Panc1 (cell line): Measurements from ENCODE around the gene COL23A1. TPM values are rescaled to one million over a fixed set of nuclear protein-coding genes. Genes with fewer than 3 reads are reported as not detected.

Source experiments
- ATAC-seq: fragments of 200-7000 bp; cut with Tn5 transposase; 2 replicates; pipeline ENCODE4 v1.9.1; 2020; ENCODE audit warnings: mild to moderate bottlenecking, moderate library complexity
- BruUV-seq: library from RNA; stranded (reverse); fragments of 400-500 nt; replicated peaks from 2 replicates; lab custom pipeline; 2021; lab: Mats Ljungman, UMichigan
- CTCF ChIA-PET: fragments of 300-600 bp; sonication (Branson Sonifier 250); formaldehyde crosslinking; loops from one replicate; lab custom pipeline; 2022; ENCODE audit warnings: antibody characterized with exemption; lab: Charles Lee
- POLR2A ChIA-PET: fragments of 300-600 bp; sonication (Branson Sonifier 250); formaldehyde crosslinking; loops from one replicate; lab custom pipeline; 2022; ENCODE audit warnings: antibody characterized with exemption; lab: Charles Lee
- DNase-seq: peaks from one replicate; pipeline ENCODE4 v3.0.0-alpha.2; 2010; ENCODE audit warnings: low read depth, low spot score
- H3K27ac ChIP-seq: 2 replicates; pipeline ENCODE4 v1.5.1; 2011; ENCODE audit warnings: mild to moderate bottlenecking, low read length, inconsistent platforms
- H3K27me3 ChIP-seq: fragments of 200-500 bp; sonication (Bioruptor generic); 2 replicates; pipeline ENCODE4 v1.6.0; 2014; ENCODE audit warnings: low read length, inconsistent platforms; ENCODE audit not compliant: control insufficient read depth, insufficient read depth
- H3K36me3 ChIP-seq: fragments of 200-500 bp; sonication (Bioruptor generic); 2 replicates; pipeline ENCODE4 v1.5.1; 2014; ENCODE audit warnings: inconsistent platforms, mild to moderate bottlenecking, low read length, moderate library complexity; ENCODE audit not compliant: control insufficient read depth, insufficient read depth
- H3K4me1 ChIP-seq: 2 replicates; pipeline ENCODE4 v1.5.1; 2011; ENCODE audit warnings: inconsistent platforms, mild to moderate bottlenecking, low read length, moderate library complexity; ENCODE audit not compliant: control insufficient read depth, insufficient read depth
- H3K4me3 ChIP-seq, 2 experiments: 2 replicates each; pipeline ENCODE4 v1.5.1; 2011 to 2012; ENCODE audit warnings: low read depth in 2 of 2, low read length in 2 of 2, mild to moderate bottlenecking in 2 of 2, inconsistent platforms in 1 of 2, moderate library complexity in 1 of 2
- H3K9me3 ChIP-seq: fragments of 200-500 bp; sonication (Bioruptor generic); 2 replicates; pipeline ENCODE4 v1.5.1; 2014; ENCODE audit warnings: low read depth, mild to moderate bottlenecking, inconsistent platforms, low read length, moderate library complexity; ENCODE audit not compliant: control insufficient read depth, insufficient read depth
- POLR2AphosphoS5 ChIP-seq: IDR thresholded peaks from 2 replicates; pipeline ENCODE4 v1.6.1; 2012; ENCODE audit warnings: mild to moderate bottlenecking, low read depth, low read length, moderate library complexity
- REST ChIP-seq, 2 experiments: IDR thresholded peaks; 2 replicates each; pipeline ENCODE4 v1.6.1; 2011 to 2012; ENCODE audit warnings: low read depth in 2 of 2, control low read depth in 1 of 2, low read length in 1 of 2, mild to moderate bottlenecking in 1 of 2, moderate library complexity in 1 of 2; ENCODE audit not compliant: insufficient read depth in 1 of 2
- SIN3A ChIP-seq: IDR thresholded peaks from 2 replicates; pipeline ENCODE4 v1.6.1; 2012; ENCODE audit warnings: low read depth, mild to moderate bottlenecking, low read length, moderate library complexity, borderline replicate concordance; ENCODE audit not compliant: insufficient read depth
- TCF7L2 ChIP-seq: IDR thresholded peaks from 2 replicates; pipeline ENCODE4 v1.6.1; 2011; ENCODE audit warnings: mild to moderate bottlenecking, low read depth, low read length, inconsistent platforms
- in situ Hi-C: cut with HindIII; loops from 2 replicates; pipeline ENCODE4 v1.10.0; 2016; ENCODE audit warnings: low sequenced_read_pairs, low pct_unique_long_range_greater_than_20kb
- intact Hi-C: fragments of 100-400 bp; cut with micrococcal nuclease; formaldehyde crosslinking; loops from one replicate; pipeline ENCODE4 v1.10.0; 2022; ENCODE audit not compliant: unreplicated experiment
- total RNA-seq: library from RNA; stranded (reverse); gene quantifications from one replicate; pipeline ENCODE4 v1.2.1, GENCODE V29; 2021; ENCODE audit not compliant: unreplicated experiment
- TF ChIP-seq, protein P1 (sequence below): fragments of 450-650 bp; IDR thresholded peaks from 2 replicates; pipeline ENCODE4 v1.5.1; 2017; ENCODE audit warnings: mild to moderate bottlenecking

Gene COL23A1
- total RNA-seq, 1 experiment from 2014 or later = 0.05 TPM

DNA sequence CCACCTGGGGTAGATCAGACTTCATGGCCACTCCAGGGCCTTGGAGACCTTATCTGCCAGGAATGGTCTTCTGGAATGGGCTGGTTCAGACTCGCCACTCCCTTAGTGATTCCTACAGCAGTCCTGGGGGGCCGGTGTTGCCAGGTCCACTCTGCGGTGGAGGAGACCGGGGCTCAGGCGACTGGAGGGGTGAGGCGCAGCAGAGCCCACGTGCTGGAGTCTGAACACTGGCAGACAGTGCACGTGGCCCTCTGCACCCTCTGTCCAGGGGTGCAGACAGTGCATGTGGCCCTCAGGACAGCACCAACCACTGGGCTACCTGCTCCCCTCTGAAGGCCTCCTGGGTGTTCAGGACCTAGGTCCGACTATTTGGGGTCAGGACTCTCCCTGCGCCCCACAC, 262.7 kb downstream of the COL23A1 start:
- ChIA-PET POLR2A (no interaction called here), CTCF (interaction anchor here (0.5 kb wide), 1 partner anchor 335 kb away, joined by 3 read pairs; no protein-coding TSS in a partner anchor)
- no TSS peak for BruUV-seq
- Histone ChIP-seq H3K4me3 (no peak overlapping the region), H3K27me3 (no peaks in the 10 kb centered on the region; the same call in 1 of the 2 replicates), H3K27ac (no peak overlapping the region), H3K9me3 (no peaks in the 10 kb centered on the region), H3K4me1 (no peaks in the 10 kb centered on the region), H3K36me3 (no peaks in the 10 kb centered on the region)
- in situ Hi-C loops (no loop called here), intact Hi-C loops (no loop called here)
- ATAC-seq = no peak
- TF ChIP-seq REST (IDR thresholded peaks at IDR 0.05; ENCODE audit: insufficient read depth in 1 of 2, low read depth in 2 of 2, low read length in 1 of 2) (no peak), POLR2AphosphoS5 (no peak), TCF7L2 (no peak), SIN3A (no peak)
- TF ChIP-seq, protein P1, sequence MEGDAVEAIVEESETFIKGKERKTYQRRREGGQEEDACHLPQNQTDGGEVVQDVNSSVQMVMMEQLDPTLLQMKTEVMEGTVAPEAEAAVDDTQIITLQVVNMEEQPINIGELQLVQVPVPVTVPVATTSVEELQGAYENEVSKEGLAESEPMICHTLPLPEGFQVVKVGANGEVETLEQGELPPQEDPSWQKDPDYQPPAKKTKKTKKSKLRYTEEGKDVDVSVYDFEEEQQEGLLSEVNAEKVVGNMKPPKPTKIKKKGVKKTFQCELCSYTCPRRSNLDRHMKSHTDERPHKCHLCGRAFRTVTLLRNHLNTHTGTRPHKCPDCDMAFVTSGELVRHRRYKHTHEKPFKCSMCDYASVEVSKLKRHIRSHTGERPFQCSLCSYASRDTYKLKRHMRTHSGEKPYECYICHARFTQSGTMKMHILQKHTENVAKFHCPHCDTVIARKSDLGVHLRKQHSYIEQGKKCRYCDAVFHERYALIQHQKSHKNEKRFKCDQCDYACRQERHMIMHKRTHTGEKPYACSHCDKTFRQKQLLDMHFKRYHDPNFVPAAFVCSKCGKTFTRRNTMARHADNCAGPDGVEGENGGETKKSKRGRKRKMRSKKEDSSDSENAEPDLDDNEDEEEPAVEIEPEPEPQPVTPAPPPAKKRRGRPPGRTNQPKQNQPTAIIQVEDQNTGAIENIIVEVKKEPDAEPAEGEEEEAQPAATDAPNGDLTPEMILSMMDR = no peak
- DNase-seq = no peak

GRCh38 chr5:178326374-178326715, 263.8 kb downstream of the COL23A1 start:
- H3K9me3 ChIP-seq = no peaks in the 10 kb centered on the region
- in situ Hi-C loops (no loop called here), intact Hi-C loops (no loop called here)
- POLR2A ChIA-PET = no interaction called here
- ATAC-seq (no peak), DNase-seq (no peak)
- no peaks in the 10 kb centered on the region; the same call in 1 of the 2 replicates for H3K27me3 ChIP-seq
- BruUV-seq = no TSS peak
- CTCF ChIA-PET = no interaction called here
- no peak overlapping the region for H3K27ac ChIP-seq
- H3K4me3 ChIP-seq = no peak overlapping the region
- no peaks in the 10 kb centered on the region for H3K4me1 ChIP-seq
- H3K36me3 ChIP-seq = no peaks in the 10 kb centered on the region
- no peak for TF ChIP-seq REST (IDR thresholded peaks at IDR 0.05; ENCODE audit: insufficient read depth in 1 of 2, low read depth in 2 of 2, low read length in 1 of 2)
- TF ChIP-seq SIN3A = no peak
- TF ChIP-seq, protein P1 = no peak
- no peak for TF ChIP-seq POLR2AphosphoS5
- no peak for TF ChIP-seq TCF7L2
